Stimulated activated CD8-positive, alpha-beta memory T cell treated with anti-CD3 and anti-CD28 coated beads, Interleukin-12 subunit alpha, Interleukin-12 subunit beta, amount 100 ng/mL, for 4 hours (primary cell): ENCODE results near the gene NT5C2.
A peak's percentile ranks its signal among the peaks of the same experiment; 100 is the strongest.
"Not testable (repeated sequence)": the region's sequence is repeated elsewhere in the genome, so short reads cannot be mapped to it uniquely, and the experiment has no call there.

Experiments used
- DNase-seq: peaks from one replicate; pipeline ENCODE4 v3.0.0-alpha.2; 2020; ENCODE audit warnings: low read depth

The NT5C2 gene

GRCh38 chr10:103193107-103193819 is at the start of gene NT5C2:
TSS of gene NT5C2 (minus strand) at chr10:103193272. CDS start at chr10:103174958, 18,314 bp downstream.
- peak; percentile 80 for DNase-seq

- no peak for DNase-seq
Observed at GRCh38 chr10:103241262-103242011, 48.4 kb upstream of the NT5C2 start.

- DNase-seq: no peak
Observed at GRCh38 chr10:103238506-103239252, 45.6 kb upstream of the NT5C2 start.

GRCh38 chr10:103235775-103236174 is 42.7 kb upstream of the NT5C2 start:
- no peak for DNase-seq

GRCh38 chr10:103232772-103233488 is 39.9 kb upstream of the NT5C2 start:
- DNase-seq: no peak

- no peak for DNase-seq
Observed at GRCh38 chr10:103232131-103232673, 39.1 kb upstream of the NT5C2 start.

GRCh38 chr10:103231047-103231551 is 38.0 kb upstream of the NT5C2 start:
- DNase-seq: no peak

GRCh38 chr10:103227416-103227815 is 34.3 kb upstream of the NT5C2 start:
- no peak for DNase-seq

- DNase-seq: no peak
Observed at GRCh38 chr10:103225939-103226338, 32.9 kb upstream of the NT5C2 start.

- DNase-seq: not testable (repeated sequence)
Observed at GRCh38 chr10:103224721-103225120, 31.6 kb upstream of the NT5C2 start.

GRCh38 chr10:103224133-103224532 is 31.1 kb upstream of the NT5C2 start:
- DNase-seq: no peak

- DNase-seq: not testable (repeated sequence)
Observed at GRCh38 chr10:103216362-103216761, 23.3 kb upstream of the NT5C2 start.

- DNase-seq: no peak
Observed at GRCh38 chr10:103215601-103216000, 22.5 kb upstream of the NT5C2 start.

GRCh38 chr10:103210262-103210661 is 17.2 kb upstream of the NT5C2 start:
- DNase-seq: not testable (repeated sequence)

GRCh38 chr10:103207643-103208042 is 14.6 kb upstream of the NT5C2 start:
- DNase-seq: not testable (repeated sequence)

GRCh38 chr10:103207141-103207540 is 14.1 kb upstream of the NT5C2 start:
- DNase-seq: no peak

GRCh38 chr10:103206715-103207114 is 13.6 kb upstream of the NT5C2 start:
- not testable (repeated sequence) for DNase-seq

GRCh38 chr10:103205401-103205800 is 12.3 kb upstream of the NT5C2 start:
- DNase-seq: not testable (repeated sequence)

- DNase-seq: no peak
Observed at GRCh38 chr10:103204353-103205255, 11.5 kb upstream of the NT5C2 start.

- no peak for DNase-seq
Observed at GRCh38 chr10:103203466-103203865, 10.4 kb upstream of the NT5C2 start.
